ENCODE data around the gene ZWILCH. TPM values are rescaled to one million over a fixed set of nuclear protein-coding genes. Genes with fewer than 3 reads are reported as not detected.

The ZWILCH gene
- total RNA-seq (2014; rRNA removed; shearing (Covaris generic)) (36.9 and 37.4 TPM in 2 replicates), total RNA-seq (2022) (49.0 and 50.2 TPM in 2 replicates), Bru-seq, nascent RNA (percentile 76 among the genes with signal in this experiment), BruChase-seq, experiment 1, labeled RNA remaining after a 6-hour chase (percentile 87 among the genes with signal in this experiment), BruChase-seq, experiment 2, labeled RNA remaining after a 2-hour chase (percentile 82 among the genes with signal in this experiment)
- long read RNA-seq, transcript ZWILCH-202 (19 exons, 3,256 nt): minor isoform, 34 of 183 reads
- long read RNA-seq, transcript ZWILCH-201 (19 exons, 3,960 nt): major isoform, 114 of 183 reads
- long read RNA-seq, partial matches to known transcripts: 3 of 183 reads
- long read RNA-seq, other reads (novel, unspliced or antisense): 28 of 183 reads

DNA sequence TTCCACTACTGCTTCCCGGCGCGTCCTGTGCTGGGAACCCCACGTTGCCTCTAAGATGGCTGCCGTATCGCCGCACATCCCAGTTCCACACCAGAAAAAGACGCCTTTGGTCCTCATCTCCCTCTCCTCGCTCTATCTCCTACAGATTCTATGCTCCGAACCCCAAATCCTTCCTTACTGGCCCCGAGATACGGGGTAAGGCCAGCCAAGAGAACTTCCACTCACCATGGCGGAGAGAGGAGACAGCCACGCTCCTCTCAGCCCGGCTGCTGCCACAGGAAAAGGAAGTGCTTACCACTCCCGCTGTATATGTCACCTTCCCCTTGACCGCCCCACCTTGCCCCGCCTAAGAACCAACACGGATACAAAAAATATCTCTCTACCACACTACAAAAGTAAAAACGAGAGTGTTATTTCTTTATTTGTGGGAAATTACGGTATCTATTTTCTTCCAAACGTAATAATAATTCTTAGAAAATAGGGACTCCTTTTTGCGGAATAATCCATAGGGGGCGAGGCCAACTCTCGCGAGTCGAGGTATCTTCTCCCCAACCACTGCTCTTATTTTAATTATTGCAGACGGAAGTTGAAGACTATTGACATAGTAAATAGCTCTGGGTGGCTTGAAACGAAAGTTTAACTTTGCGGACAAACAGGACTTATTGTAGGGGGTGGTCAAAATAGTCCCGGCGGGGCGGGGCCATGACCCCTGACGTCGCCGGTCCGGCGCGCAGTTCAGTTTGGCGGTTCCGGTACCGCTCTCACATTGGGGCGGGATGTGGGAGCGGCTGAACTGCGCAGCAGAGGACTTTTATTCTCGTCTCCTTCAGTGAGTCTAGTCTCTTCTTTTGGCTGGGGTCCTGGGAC lies at the start of gene ZWILCH, which contains the start of gene RPL4:
TSS of gene ZWILCH (plus strand) at position 764 of the 867 bp plus-strand sequence. CDS start at position 777, 13 bp downstream.
TSS of gene RPL4 (minus strand) at position 293 of the 867 bp plus-strand sequence. CDS start at position 228, 65 bp downstream.
- Histone ChIP-seq H3K4me3 (ENCODE audit: low read depth, low read length, poor library complexity, severe bottlenecking) (peak within 1 kb of the TSS; percentile 100), H3K4me2 (ENCODE audit: low read length) (peak within 1 kb of the TSS; percentile 78), H3K27ac (ENCODE audit: low read depth, low read length, poor library complexity, severe bottlenecking) (peak within 1 kb of the TSS; percentile 85), H3K79me2 (ENCODE audit: insufficient read depth, low read depth, low read length) (peaks cover 94% of the 10 kb centered on the region), H3K9me3 (ENCODE audit: low read length) (no peaks in the 10 kb centered on the region), H2AFZ (ENCODE audit: low read length) (peak within 1 kb of the TSS; percentile 86), H3K9me2 (ENCODE audit: insufficient read depth, low read length) (no peaks in the 10 kb centered on the region), H3K36me3 (ENCODE audit: insufficient read depth, low read length) (peaks cover 63% of the 10 kb centered on the region), H4K20me1 (ENCODE audit: insufficient read depth, low read length) (peaks cover 35% of the 10 kb centered on the region), H3K4me1 (ENCODE audit: insufficient read depth, low read length, poor library complexity, severe bottlenecking) (peaks cover 53% of the 10 kb centered on the region)
- no peak for TF ChIP-seq EZH2phosphoT487 (IDR thresholded peaks at IDR 0.05; ENCODE audit: borderline replicate concordance, low read depth, low read length)
- TF ChIP-seq, protein P1, sequence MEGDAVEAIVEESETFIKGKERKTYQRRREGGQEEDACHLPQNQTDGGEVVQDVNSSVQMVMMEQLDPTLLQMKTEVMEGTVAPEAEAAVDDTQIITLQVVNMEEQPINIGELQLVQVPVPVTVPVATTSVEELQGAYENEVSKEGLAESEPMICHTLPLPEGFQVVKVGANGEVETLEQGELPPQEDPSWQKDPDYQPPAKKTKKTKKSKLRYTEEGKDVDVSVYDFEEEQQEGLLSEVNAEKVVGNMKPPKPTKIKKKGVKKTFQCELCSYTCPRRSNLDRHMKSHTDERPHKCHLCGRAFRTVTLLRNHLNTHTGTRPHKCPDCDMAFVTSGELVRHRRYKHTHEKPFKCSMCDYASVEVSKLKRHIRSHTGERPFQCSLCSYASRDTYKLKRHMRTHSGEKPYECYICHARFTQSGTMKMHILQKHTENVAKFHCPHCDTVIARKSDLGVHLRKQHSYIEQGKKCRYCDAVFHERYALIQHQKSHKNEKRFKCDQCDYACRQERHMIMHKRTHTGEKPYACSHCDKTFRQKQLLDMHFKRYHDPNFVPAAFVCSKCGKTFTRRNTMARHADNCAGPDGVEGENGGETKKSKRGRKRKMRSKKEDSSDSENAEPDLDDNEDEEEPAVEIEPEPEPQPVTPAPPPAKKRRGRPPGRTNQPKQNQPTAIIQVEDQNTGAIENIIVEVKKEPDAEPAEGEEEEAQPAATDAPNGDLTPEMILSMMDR (conservative IDR thresholded peaks at IDR 0.05; ENCODE audit: low read length): no peak
- POLR2A ChIA-PET: interaction anchor here (0.7 to 1.2 kb wide), 7 partner anchors 11 to 211 kb away, joined by 3 to 6 read pairs (median 4); no protein-coding TSS in a partner anchor
- BruUV-seq (replicated peaks): no TSS peak
- CTCF ChIA-PET (ENCODE audit: unreplicated experiment): interaction anchor here (1.0 kb wide), 1 partner anchor 8 kb away, joined by 4 read pairs; no protein-coding TSS in a partner anchor
- intact Hi-C loops (cut with micrococcal nuclease; ENCODE audit: unreplicated experiment): loop anchor here (10.0 kb wide), 3 partner anchors 200 to 1020 kb away; partner anchors contain the start of genes C15orf61 and SMAD6
- peak; percentile 91 for DNase-seq (ENCODE audit: low spot score)

DNA sequence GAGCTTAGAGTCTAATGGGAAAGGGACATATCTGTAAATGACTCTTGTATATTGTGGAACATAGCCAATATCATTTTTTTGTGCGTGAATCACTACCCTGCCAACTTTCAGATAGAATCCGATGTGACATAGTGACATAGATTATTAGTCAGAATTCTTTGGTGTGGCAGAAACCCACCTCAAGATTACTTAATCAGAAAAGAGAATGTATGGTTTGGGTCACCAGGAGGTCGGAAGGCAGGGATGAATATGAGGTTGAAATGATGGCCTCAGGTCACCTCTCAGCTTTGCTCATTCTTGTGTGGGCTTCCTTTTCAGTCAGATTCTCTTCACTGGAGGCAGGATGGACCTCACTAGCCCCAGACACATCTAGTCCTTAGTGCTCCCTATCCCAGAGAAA lies 48.9 kb upstream of the ZWILCH start:
- Histone ChIP-seq H3K4me3 (ENCODE audit: low read depth, low read length, poor library complexity, severe bottlenecking) (no peak overlapping the region), H3K9me3 (ENCODE audit: low read length) (no peaks in the 10 kb centered on the region), H3K27ac (ENCODE audit: low read depth, low read length, poor library complexity, severe bottlenecking) (peak overlapping the region; percentile 5), H3K4me1 (ENCODE audit: insufficient read depth, low read length, poor library complexity, severe bottlenecking) (peaks cover 31% of the 10 kb centered on the region), H2AFZ (ENCODE audit: low read length) (no peak overlapping the region), H4K20me1 (ENCODE audit: insufficient read depth, low read length) (no peaks in the 10 kb centered on the region), H3K4me2 (ENCODE audit: low read length) (peak overlapping the region; percentile 35; the same call in 1 of the 2 replicates), H3K79me2 (ENCODE audit: insufficient read depth, low read depth, low read length) (no peaks in the 10 kb centered on the region; the same call in 1 of the 2 replicates), H3K9me2 (ENCODE audit: insufficient read depth, low read length) (no peaks in the 10 kb centered on the region), H3K36me3 (ENCODE audit: insufficient read depth, low read length) (peaks cover 45% of the 10 kb centered on the region; the same call in 1 of the 2 replicates)
- no peak for DNase-seq (ENCODE audit: low spot score)
- intact Hi-C loops (cut with micrococcal nuclease; ENCODE audit: unreplicated experiment): no loop called here
- ChIA-PET CTCF (ENCODE audit: unreplicated experiment) (no interaction called here), POLR2A (interaction anchor here (0.6 kb wide), 1 partner anchor 62 kb away, joined by 3 read pairs; no protein-coding TSS in a partner anchor)
- BruUV-seq (replicated peaks): no TSS peak
- TF ChIP-seq, protein P1 (conservative IDR thresholded peaks at IDR 0.05; ENCODE audit: low read length): no peak
- no peak for TF ChIP-seq EZH2phosphoT487 (IDR thresholded peaks at IDR 0.05; ENCODE audit: borderline replicate concordance, low read depth, low read length)
